ENCODE measurements around the gene BBS9.

The BBS9 gene

DNA sequence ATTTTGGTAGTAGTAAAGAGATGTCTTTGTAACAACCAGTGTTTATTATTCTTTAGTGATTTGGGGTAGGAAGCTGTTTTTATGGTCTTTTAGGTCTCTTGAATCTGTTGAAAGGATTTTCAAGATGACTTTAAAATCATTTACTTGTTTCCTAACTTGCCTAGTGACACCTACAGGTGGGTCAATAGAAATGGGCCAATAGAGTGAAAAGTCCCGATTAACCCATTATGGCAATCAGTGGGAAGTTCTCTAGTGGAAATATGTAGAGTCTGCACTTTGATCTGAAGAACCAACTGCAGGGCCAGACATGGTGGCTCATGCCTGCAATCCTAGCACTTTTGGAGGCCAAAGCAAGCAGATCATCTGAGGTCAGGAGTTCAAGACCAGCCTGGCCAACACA, 401.3 kb downstream of the BBS9 start:
- H3K4me3 ChIP-seq (ENCODE audit: low read depth, low read length), result no peak overlapping the region

DNA sequence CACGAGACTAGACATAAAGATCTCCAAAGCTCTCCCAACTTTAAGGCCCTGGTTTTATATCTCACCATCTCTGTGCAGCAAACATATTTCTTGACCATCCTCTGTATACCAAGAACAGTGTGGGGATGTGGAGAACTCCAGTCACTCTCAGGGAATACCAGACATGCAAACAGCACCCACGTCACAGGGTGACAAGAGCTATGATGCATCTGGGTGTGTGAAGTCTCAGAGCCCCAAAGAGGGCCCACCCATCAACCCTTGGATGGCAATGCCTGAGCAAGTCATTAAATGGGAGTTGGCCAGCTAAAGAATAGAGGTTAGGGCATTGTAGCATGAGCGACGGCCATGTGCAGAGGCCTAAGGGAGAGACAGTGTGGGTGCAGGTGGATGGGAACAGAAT, 402.5 kb downstream of the BBS9 start:
- Histone ChIP-seq H3K36me3 (no peaks in the 10 kb centered on the region), H3K9me3 (no peaks in the 10 kb centered on the region), H3K27me3 (no peaks in the 10 kb centered on the region), H3K4me3 (ENCODE audit: low read depth, low read length) (no peak overlapping the region), H3K4me1 (no peaks in the 10 kb centered on the region)
- no peak for DNase-seq
- TF ChIP-seq, protein P1, sequence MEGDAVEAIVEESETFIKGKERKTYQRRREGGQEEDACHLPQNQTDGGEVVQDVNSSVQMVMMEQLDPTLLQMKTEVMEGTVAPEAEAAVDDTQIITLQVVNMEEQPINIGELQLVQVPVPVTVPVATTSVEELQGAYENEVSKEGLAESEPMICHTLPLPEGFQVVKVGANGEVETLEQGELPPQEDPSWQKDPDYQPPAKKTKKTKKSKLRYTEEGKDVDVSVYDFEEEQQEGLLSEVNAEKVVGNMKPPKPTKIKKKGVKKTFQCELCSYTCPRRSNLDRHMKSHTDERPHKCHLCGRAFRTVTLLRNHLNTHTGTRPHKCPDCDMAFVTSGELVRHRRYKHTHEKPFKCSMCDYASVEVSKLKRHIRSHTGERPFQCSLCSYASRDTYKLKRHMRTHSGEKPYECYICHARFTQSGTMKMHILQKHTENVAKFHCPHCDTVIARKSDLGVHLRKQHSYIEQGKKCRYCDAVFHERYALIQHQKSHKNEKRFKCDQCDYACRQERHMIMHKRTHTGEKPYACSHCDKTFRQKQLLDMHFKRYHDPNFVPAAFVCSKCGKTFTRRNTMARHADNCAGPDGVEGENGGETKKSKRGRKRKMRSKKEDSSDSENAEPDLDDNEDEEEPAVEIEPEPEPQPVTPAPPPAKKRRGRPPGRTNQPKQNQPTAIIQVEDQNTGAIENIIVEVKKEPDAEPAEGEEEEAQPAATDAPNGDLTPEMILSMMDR (IDR thresholded peaks at IDR 0.05; ENCODE audit: low read depth, low read length), result no peak

More for the DNA sequence above, 401.3 kb downstream of the BBS9 start:
- Histone ChIP-seq H3K4me1 (no peaks in the 10 kb centered on the region), H3K36me3 (no peaks in the 10 kb centered on the region), H3K27me3 (no peaks in the 10 kb centered on the region), H3K9me3 (no peaks in the 10 kb centered on the region)
- TF ChIP-seq, protein P1 (IDR thresholded peaks at IDR 0.05; ENCODE audit: low read depth, low read length), result no peak
- no peak for DNase-seq

DNA sequence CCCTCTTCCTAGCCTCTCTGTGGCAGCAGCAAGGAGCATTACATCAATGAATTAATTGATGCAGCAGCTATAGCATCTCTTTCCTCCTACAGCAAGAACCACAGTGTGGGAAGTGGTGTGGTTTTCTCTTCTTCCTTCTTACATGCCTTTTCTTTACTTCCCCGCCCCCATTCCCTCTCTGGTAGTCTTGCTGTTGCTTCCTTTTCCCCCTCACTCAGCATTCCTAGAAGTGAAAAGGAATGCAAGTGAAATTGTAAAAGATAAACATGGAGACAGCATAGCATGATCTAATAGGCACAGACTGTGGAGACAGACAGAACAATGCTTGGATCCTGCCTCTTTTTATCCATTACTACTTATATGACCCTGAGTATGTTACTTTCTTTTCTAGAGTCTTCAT, 405.5 kb downstream of the BBS9 start:
- no peaks in the 10 kb centered on the region for H3K27me3 ChIP-seq
- no peaks in the 10 kb centered on the region for H3K4me1 ChIP-seq
- no peak for DNase-seq
- TF ChIP-seq, protein P1 (IDR thresholded peaks at IDR 0.05; ENCODE audit: low read depth, low read length), result no peak
- no peak overlapping the region for H3K4me3 ChIP-seq (ENCODE audit: low read depth, low read length)
- H3K36me3 ChIP-seq, result no peaks in the 10 kb centered on the region
- no peaks in the 10 kb centered on the region for H3K9me3 ChIP-seq

DNA sequence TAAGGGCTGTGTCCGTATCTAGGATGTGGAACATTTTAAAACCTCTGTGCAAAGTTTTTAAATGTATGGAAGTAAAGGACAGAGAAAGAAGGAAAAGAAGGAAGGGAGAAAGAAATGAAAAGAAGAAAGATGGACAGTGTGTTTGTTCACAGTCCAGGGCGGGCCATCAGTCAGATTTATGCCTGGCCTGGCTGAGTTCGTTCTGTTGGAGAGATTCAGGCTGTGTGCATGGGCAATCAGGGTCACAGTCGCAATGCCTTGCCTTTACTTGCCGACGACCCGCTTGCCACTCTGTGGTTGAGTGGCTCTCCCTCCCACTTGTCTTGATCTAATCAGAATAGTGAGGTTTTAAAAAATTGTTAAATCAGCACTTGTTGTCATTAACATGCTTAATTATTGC, 406.6 kb downstream of the BBS9 start:
- TF ChIP-seq, protein P1 (IDR thresholded peaks at IDR 0.05; ENCODE audit: low read depth, low read length), result no peak
- Histone ChIP-seq H3K4me3 (ENCODE audit: low read depth, low read length) (no peak overlapping the region), H3K9me3 (no peaks in the 10 kb centered on the region), H3K36me3 (no peaks in the 10 kb centered on the region), H3K27me3 (no peaks in the 10 kb centered on the region), H3K4me1 (no peaks in the 10 kb centered on the region)
- DNase-seq, result no peak

DNA sequence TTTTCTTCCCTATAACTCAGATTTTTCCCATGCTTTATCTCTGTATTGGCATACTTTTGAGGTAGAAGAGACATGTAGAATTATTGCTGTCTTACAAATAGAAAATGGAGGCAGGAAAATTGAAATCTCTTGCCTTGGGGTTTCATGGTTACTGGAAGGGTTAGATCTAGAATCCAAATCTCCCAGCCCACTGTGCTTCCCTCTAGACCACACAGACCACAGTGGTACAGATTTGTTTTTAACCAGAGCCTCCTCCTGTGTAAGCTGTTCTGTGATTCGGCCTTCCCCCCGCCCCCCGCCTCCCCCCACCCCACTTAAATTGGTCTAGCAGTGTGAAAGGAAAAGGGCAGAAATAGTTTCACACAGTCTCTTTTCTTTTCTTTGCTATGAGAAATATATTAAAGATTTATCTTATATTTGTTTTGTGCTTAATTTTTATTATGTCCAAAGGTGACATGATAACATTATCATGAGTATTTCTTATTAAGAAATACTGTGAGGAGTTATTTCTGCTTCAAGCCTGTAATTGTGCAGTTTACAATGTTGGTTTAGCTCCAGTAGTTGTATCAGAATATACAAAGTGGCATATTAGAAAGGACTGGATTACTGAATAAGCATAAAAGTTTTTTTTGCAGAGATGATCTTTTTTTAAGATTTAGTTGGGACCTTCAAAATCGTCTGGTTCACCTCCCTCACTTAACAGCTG, 407.2 kb downstream of the BBS9 start:
- TF ChIP-seq, protein P1 (IDR thresholded peaks at IDR 0.05; ENCODE audit: low read depth, low read length), result no peak
- DNase-seq, result no peak
- no peaks in the 10 kb centered on the region for H3K4me1 ChIP-seq
- no peak overlapping the region for H3K4me3 ChIP-seq (ENCODE audit: low read depth, low read length)
- H3K27me3 ChIP-seq, result no peaks in the 10 kb centered on the region
- no peaks in the 10 kb centered on the region for H3K9me3 ChIP-seq
- H3K36me3 ChIP-seq, result no peaks in the 10 kb centered on the region

DNA sequence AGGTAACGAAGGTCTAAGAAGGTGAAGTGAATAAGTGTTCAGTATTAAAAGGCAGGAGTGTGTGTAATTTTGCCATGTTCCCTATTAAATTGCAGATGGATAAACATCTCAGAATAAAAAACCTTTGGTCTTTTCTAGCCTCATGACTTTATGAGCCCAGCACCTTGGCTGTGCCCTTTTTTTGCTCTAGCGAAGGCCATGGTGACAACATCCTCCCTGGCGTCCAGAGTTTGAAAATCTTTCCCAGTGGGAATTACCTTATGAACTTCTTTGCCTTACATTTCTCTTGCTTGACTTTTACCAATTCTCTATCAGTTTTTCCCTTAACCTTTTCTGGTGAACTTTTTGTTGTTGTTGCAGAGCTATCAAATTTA, 407.7 kb downstream of the BBS9 start:
- Histone ChIP-seq H3K4me1 (no peaks in the 10 kb centered on the region), H3K36me3 (no peaks in the 10 kb centered on the region), H3K27me3 (no peaks in the 10 kb centered on the region), H3K4me3 (ENCODE audit: low read depth, low read length) (no peak overlapping the region), H3K9me3 (no peaks in the 10 kb centered on the region)
- no peak for DNase-seq
- TF ChIP-seq, protein P1 (IDR thresholded peaks at IDR 0.05; ENCODE audit: low read depth, low read length), result no peak

All from BE2C (cell line).